ENCODE measurements around the gene LHFPL3.

GRCh38 chr7:104793066-104793465, 464.7 kb downstream of the LHFPL3 start:
- TF ChIP-seq, protein P1, sequence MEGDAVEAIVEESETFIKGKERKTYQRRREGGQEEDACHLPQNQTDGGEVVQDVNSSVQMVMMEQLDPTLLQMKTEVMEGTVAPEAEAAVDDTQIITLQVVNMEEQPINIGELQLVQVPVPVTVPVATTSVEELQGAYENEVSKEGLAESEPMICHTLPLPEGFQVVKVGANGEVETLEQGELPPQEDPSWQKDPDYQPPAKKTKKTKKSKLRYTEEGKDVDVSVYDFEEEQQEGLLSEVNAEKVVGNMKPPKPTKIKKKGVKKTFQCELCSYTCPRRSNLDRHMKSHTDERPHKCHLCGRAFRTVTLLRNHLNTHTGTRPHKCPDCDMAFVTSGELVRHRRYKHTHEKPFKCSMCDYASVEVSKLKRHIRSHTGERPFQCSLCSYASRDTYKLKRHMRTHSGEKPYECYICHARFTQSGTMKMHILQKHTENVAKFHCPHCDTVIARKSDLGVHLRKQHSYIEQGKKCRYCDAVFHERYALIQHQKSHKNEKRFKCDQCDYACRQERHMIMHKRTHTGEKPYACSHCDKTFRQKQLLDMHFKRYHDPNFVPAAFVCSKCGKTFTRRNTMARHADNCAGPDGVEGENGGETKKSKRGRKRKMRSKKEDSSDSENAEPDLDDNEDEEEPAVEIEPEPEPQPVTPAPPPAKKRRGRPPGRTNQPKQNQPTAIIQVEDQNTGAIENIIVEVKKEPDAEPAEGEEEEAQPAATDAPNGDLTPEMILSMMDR (IDR thresholded peaks at IDR 0.05; ENCODE audit: low read length), result no peak
- TF ChIP-seq EZH2 (IDR thresholded peaks at IDR 0.05; ENCODE audit: borderline replicate concordance, low read length), result no peak

Data from OCI-LY1 (cell line).